Stimulated activated CD4-positive, alpha-beta T cell treated with anti-CD3 and anti-CD28 coated beads, Interleukin-4, amount 100 ng/mL, for 1 hour (primary cell): ENCODE results near the gene LIPF.
"Not testable (repeated sequence)": the region's sequence is repeated elsewhere in the genome, so short reads cannot be mapped to it uniquely, and the experiment has no call there.

Source experiments
- DNase-seq: peaks from one replicate; pipeline ENCODE4 v3.0.0-alpha.2; 2020

Gene LIPF, protein sequence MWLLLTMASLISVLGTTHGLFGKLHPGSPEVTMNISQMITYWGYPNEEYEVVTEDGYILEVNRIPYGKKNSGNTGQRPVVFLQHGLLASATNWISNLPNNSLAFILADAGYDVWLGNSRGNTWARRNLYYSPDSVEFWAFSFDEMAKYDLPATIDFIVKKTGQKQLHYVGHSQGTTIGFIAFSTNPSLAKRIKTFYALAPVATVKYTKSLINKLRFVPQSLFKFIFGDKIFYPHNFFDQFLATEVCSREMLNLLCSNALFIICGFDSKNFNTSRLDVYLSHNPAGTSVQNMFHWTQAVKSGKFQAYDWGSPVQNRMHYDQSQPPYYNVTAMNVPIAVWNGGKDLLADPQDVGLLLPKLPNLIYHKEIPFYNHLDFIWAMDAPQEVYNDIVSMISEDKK

DNA sequence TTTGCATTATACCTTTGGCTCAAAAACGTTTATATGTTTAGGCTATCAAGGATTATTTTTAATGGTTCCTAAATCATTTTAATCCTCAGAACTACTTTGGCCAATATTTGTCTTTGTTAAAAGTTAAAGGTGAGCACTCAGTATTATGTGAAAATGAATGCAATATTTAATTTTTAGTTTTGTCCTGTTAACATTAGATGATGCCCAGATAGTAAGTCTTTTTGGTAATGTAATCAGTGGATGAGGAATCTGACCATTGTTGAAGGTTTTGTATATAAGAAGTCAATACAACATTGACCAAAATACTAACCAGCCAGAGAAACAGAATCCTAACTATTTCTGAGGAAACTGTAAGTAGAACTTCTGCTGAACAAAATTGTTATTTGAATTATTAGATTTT lies at the start of gene LIPF:
LIPF (plus strand) TSS at position 301 of the 400 bp plus-strand sequence. CDS start 2,856 bp downstream, outside the sequence.
- DNase-seq, result no peak

DNA sequence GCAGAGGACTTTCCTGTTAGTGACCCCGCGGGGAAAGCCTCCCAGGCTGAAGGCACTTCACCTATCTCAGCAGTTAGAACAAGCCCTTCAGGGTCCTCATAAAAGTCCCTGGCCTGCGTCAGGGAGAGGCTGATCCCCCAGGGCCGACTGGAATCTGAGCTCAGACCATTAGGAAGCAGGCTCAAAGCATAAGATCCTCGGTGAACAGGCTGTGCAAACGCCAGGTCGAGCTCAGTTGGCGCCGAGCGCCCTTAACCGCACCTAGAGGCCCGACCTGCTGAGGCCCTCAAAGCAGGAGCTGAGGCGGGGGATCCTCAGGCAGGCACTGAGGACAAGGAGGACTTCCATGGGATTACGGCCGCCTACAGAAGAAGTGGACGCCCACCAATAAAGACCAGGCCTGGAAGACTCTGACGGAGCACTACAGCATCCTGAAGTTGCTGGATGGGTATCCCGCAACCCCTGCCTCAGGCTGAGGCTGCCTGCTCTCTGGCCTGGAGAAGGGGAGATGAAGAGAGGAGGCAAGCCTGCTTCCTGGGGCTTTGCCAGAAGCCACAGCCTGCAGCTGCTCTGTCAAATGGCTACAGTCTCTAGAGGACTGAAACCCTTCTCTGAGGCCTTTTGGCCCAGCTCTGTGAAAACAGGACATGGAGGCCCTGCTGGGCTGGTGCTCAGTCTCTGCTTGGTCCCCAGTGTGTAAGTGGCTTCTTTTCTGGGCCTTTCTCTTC lies 47.8 kb upstream of the LIPF start:
- DNase-seq, result no peak

DNA sequence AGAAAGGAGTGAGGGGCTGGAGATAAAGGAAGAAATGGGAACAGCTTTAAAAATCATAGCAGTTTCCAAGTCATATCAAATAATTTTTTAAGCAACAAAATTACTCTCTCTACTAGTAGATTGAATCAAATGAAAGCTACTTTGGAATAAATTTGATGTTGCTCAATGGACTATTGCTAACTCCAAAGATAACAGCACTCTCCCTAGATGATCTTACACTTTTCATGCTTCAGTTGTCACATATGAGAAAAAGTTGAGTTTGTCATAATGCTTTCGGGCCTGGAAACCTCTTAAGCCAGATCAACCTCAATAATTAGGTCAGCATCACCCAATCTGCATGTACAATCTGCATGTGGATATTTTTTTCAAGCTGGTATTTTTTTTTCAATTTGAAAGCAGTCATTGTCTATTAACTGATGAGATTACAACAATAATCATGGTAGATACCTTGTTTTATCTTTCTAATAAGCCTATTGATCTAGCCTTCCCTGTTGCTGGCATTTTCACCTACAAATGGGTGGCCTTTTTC lies 46.4 kb upstream of the LIPF start:
- no peak for DNase-seq

DNA sequence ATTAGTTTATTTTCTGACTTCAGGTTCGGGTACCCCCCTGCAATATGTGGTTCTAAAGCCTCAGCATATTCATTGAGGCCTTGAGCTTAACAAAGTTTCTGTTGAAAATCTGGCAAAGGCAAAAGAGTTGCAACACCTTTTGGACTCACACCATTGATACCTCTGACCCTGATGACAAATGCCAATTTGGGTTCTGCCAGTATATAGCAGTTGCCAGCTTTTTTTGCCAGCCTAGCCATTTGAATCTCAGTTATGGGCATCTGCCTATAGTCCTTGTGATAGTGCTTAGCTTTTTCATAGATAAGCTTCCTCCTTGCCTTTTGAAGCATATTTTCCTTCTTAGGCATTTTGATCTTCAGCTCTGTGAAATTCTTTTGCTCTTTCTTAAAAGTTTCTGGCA lies 45.7 kb upstream of the LIPF start:
- no peak for DNase-seq

DNA sequence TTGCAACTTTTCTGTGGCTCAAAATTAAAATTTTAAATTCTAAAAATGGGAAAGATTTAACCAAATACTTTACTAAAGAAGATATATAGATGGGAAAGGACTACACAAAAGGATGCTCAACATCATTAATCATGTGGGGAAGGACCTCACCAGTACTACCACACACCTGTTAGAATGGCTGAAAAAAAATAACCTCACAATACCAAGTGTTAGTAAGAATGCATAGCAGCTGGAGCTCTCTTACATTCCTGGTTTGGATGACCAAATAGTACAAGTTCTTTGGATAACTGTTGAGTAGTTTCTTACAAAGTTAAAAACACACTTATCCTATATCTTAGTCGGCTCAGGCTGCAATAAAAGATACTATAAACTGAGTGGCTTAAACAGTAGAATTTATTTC lies 43.8 kb upstream of the LIPF start:
- no peak for DNase-seq

DNA sequence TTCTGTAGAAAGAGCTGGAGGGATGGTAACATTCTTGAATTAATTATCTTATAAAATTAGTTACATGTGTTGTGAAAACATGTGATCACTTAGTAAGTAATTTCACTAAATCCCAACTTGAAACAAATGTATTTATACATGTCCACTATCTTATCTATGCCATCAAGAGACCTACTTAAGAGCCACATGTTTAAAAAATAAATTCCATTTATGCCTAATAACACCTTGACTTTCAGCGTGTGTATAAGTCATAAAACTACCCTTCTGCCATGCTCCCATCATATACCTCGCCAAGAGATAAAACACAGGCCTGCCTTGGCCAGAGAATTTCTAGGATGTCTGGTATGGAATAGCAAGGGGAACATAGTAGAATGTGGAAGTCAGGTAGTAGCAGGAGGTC lies 40.4 kb upstream of the LIPF start:
- no peak for DNase-seq

DNA sequence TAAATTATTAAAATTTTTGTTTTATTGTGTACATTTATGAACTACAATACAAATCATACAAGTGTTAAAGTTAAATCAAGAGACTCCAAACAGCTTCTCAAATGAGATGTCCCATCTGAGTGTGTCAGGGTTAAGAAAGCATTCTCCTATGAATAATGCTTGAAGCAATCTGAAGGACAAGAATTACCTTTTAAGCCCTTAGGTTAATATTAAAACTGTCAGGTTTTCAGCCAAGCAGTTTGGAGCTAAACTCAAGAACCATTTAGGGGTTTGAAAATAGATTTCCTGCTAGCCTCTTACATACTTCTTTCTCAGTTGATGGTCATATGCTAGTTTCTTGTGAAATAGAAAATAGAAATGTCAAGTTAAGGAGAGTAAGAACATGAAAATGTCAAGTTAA lies 39.4 kb upstream of the LIPF start:
- DNase-seq, result no peak

DNA sequence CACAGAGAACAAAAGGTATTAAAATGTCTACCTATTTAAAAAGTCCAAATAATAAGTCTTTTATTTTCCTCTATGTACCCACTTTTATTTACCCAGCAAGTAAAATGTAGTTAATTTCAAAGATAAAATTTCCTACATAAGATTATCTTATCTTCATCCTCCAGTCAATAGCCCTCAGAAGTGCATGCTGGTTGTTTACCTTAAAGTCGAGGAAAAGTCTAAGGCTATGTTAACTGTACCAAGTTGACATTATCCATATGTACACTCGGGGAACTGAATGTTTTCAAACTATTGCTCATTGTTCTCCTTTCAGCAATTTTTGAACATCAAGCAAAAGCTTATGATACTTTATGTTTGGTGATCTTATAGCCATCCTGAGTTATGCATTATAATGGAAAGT lies 24.1 kb upstream of the LIPF start:
- DNase-seq, result no peak

DNA sequence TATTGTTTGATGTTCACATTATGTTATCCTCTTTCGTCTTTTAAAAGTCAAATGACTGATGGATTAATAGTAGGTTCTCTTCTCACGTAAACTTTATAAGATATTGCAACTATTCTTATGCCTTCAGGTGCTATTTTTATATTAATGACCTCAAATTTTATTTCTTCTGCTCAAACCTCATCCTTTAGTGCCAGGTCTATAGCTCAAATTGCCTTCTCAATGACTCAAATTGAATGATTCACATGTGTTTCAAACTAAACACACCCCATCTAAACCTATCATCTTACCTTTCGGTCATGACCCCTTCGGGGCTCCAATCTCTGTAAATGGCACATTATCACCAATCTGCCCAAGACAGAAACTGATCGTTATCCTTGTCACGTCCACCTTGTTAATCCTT lies 22.0 kb upstream of the LIPF start:
- DNase-seq, result no peak

DNA sequence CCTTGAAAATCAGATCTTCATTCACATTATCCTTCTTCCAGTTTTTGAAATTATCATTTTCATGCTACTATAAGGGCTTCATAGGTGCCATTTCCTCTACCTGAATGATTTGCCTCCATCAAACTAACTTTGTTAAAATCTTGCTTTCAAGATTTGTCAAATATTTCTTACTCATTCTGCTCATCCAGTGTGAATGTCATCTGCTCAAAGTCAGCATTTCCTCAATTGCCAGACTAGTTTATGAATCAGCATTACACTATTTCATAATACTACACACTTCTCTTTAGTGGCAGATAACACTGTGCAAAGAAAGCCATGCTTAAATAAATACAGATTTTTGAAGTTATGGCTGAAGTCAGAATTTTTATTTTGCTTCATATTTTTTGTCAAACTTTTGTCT lies 21.3 kb upstream of the LIPF start:
- DNase-seq, result no peak

DNA sequence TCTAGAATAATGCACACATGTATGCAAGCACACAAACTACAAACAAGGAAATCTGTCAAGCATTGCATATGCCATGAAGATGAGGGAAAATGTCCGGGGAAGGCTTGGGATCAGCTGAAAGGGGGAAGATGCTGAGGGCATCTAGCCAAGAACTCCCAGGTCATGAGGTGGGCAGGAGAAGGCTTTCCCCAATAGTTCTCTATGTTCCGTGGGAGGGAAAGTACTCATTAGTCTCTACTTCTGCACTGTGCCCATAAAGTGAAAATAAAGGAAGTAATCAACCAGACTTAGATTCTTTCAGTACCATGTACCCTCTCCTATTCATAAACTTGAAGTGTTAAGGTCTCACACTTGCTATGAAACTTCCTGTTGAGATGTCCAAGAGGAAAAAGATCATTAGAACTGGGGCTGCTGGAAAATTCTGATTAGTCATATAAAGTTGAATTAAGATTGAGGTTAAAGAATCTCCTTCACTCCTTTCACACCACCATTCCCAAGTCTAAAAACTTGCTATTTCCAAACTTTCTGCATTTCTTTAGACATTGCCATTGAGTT lies 17.1 kb upstream of the LIPF start:
- no peak for DNase-seq

DNA sequence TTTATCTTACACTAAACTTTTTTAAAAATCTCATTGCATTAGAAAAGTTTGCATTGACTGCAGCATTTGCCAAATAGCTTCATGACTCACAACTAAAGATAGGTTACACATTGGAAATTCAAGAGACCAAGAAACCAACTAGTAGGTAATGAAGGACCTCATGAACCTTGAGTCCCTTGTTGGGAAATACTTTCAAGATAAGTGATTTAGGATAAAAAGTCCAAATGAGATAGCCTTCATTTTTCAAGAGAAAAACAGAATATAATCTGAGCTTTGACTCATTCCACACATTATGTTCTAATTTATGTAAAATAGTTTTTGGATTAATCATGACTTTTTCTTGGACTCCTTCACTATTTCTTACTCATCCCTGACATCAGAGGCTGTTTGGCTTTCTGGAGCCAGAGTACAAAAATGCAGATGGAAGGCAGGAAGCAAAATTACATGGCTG lies 13.1 kb upstream of the LIPF start:
- DNase-seq, result no peak

DNA sequence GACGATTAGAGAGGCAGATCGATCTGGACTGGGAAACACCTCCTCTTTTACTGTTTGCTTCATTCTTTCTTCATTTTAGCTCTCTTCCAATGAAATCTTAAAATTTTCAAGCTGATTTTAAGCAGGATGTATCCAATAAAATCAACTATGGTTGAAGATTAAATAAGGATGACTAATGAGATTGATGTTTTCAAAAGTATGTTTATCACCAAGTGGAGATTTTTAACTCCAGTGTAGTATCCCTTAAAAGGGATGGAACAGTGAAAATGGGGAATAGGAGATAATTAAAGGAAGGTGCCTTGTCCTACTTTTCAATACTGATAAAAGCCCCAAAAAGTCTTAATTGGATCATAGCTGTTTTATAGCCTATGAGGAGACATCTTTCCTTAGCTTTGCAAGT lies 11.6 kb upstream of the LIPF start:
- DNase-seq, result no peak

DNA sequence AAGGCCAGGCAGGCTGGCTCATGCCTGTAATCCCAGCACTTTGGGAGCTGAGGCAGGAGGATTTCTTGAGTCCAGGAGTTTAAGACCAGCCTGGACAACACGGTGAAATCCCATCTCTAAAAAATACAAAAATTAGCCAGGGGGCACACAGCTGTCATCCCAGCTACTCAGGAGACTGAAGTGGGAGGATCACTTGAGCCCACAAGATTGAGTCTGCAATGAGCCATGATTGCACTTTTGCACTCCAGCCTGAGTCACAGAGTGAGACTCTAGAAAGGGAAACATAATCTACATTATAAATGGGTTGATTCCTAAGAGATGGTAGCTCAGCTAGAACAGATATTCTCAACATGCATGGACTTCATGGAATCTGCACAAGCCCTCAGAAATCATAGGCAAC lies 6.3 kb upstream of the LIPF start:
- no peak for DNase-seq

DNA sequence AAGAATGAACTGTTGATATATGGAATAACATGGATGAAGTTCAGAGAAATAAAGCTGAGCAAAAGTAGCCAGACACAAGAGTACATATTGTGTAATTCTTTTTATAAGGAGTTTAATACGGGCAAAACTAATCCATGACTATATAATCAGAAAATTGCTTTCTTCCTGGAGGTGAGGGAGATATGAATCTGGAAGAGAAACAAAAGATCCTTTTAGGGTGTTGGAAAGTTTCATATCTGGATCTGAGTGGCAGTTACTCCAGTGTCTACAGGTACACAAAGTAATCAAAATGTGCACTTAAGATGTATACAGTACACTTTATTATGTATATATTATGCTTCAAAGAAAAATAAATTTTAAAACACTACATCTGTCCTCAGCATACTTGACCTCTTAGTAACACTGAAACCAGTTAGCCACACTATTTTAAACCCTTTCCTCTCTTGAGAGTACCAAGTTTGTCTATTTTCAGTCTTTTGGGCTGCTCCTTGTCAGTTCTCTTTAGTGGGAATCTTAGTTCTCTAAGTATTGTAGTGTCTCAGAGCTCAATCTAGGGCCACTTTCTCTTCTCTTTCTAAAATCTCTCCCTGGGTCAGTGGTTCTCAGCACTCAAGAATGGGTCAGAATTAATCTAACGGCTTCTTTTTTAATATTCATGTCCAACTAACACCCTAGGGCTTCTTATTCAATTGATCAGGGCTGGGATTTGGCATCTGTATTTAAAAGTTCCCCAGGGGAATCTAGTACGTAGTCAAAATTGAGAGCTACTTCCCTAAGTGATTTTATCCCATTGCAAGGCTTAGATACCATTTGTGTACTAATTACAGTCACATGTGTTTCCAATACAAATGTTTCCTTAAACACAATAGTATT lies 4.3 kb upstream of the LIPF start:
- no peak for DNase-seq

DNA sequence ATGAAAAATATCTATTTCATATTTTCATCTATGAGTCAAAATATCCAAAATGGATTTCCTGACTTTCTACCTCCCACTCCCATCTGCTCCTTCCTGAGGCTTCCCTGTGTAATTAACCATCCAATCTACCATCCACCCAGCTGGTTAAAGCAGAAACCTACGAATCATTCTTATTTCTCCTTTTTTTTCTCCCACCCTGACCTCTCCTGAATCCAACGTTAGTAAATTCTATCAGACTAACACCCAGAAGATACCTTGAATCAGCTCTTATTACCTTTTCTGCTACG lies 3.7 kb upstream of the LIPF start:
- no peak for DNase-seq

DNA sequence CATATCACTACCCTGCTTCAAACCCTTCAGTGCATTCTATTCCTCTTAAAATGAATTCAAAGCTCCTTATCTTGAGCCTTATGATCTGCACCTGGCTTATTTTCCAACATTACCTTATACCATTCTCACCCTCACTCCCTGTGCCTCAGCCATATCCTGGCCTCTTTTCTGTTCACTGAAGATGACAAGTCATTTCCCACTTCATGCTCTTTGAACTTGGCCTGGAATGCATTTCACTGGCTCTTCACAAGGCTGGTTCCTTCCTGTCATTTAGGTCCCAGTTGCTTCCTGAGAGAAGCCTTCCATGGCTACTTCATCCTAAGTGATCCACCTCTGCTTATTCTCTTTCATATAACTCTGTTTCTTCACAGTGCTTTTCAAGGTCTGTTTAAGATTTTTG lies 3.2 kb upstream of the LIPF start:
- DNase-seq, result no peak

DNA sequence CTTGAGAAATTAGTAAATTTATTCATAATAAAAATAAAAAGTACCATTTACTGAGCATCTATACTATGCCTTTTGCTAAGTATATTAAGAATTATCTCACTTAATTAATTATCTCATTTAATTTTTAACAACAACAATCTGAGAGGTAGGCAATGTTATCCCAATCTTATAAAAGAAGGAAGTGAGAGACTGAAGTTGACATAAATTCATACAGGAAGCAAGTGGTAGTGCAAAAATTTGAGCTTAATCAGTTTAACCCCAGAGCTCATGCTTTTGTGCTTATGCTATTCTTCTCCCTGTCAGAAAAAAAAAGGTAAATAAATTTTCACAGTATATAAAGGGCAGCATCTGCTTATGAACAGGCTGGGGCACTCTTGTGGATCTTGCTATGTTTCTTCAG lies 2.7 kb upstream of the LIPF start:
- no peak for DNase-seq

DNA sequence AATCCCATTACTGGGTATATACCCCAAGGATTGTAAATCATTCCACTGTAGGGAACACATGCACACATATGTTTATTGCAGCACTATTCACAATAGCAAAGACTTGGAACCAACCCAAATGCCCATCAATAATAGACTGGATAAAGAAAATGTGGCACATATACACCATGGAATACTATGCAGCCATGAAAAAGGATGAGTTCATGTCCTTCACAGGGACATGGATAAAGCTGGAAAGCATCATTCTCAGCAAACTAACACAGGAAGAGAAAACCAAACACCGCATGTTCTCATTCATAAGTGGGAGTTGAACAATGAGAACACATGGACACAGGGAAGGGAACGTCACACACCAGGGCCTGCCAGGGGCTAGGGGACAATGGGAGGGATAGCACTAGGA lies 1.1 kb upstream of the LIPF start:
- not testable (repeated sequence) for DNase-seq

DNA sequence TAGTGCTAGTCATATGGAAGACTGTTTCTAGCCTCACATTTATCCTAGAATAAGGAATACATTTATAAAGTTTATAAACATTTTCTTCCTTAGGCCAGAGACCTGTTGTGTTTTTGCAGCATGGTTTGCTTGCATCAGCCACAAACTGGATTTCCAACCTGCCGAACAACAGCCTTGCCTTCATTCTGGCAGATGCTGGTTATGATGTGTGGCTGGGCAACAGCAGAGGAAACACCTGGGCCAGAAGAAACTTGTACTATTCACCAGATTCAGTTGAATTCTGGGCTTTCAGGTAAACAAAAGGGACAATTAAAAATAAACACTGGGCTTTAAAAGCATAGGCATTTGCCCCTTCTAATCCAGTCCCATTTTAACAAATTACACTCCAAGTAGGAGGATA lies 4.2 kb downstream of the LIPF start:
- DNase-seq, result no peak

DNA sequence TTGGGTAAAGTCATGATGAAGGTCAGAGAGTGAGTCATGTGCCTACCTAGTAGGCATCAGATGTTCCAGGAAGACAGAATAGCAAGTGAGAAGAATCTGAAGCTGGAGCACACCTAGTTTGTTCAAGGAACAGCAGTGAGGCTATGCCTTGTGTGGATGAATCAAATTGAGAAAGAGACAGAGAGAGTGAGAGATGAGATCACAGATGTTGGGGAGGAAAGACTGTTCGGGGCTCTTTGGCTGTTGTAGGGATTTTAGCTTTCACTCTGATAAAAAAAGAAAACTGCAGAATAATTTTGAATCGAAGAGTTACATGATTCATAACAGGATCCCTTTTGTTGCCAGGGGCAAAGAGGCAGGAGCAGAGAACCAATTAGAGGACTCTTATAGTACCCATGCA lies 6.3 kb downstream of the LIPF start:
- DNase-seq, result no peak

DNA sequence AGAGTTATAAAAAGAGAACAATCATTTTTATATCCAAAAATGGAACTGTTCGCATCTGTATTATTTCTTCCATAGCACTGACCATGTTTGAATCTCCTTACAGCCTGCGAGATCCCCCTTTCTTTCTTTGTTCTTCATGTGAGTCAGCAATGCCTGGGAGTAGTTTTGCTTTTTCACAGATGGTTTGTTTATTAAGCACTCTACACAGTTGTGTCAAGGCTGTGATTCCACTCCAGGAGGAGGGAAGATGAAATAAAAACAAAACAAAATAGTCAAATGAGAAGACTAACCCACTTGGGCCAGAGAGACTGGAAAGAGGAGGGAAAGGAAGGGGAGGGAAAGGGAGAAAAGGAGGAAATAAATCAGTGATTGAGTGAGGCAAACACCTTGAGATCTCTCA lies 7.8 kb downstream of the LIPF start:
- DNase-seq, result no peak
